Prostate gland (tissue), 2 donors: ENCODE results near the gene TPX2.

Experiments used
- POLR2A ChIP-seq: fragments of 450-650 bp; IDR thresholded peaks from one replicate; pipeline ENCODE4 v1.6.1; 2016; ENCODE audit warnings: antibody characterized with exemption, mild to moderate bottlenecking
- TF ChIP-seq, protein P1 (sequence below), 4 experiments: fragments of 200-600 bp in 2 of 4; fragments of 450-650 bp in 2 of 4; sonication (generic) in 2 of 4; IDR thresholded peaks; 1 replicate in 3 of 4; 2 replicates in 1 of 4; pipeline ENCODE4 v1.5.1; 2016 to 2019; ENCODE audit warnings: antibody characterized with exemption in 4 of 4, mild to moderate bottlenecking in 2 of 4, moderate library complexity in 2 of 4

- TF ChIP-seq, protein P1, sequence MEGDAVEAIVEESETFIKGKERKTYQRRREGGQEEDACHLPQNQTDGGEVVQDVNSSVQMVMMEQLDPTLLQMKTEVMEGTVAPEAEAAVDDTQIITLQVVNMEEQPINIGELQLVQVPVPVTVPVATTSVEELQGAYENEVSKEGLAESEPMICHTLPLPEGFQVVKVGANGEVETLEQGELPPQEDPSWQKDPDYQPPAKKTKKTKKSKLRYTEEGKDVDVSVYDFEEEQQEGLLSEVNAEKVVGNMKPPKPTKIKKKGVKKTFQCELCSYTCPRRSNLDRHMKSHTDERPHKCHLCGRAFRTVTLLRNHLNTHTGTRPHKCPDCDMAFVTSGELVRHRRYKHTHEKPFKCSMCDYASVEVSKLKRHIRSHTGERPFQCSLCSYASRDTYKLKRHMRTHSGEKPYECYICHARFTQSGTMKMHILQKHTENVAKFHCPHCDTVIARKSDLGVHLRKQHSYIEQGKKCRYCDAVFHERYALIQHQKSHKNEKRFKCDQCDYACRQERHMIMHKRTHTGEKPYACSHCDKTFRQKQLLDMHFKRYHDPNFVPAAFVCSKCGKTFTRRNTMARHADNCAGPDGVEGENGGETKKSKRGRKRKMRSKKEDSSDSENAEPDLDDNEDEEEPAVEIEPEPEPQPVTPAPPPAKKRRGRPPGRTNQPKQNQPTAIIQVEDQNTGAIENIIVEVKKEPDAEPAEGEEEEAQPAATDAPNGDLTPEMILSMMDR (IDR thresholded peaks at IDR 0.05), result no peak
- TF ChIP-seq POLR2A, result no peak
These were observed 96.5 kb downstream of the TPX2 start for GRCh38 chr20:31835554-31835953.
